Measurements from ENCODE around the gene ZNF865.

DNA sequence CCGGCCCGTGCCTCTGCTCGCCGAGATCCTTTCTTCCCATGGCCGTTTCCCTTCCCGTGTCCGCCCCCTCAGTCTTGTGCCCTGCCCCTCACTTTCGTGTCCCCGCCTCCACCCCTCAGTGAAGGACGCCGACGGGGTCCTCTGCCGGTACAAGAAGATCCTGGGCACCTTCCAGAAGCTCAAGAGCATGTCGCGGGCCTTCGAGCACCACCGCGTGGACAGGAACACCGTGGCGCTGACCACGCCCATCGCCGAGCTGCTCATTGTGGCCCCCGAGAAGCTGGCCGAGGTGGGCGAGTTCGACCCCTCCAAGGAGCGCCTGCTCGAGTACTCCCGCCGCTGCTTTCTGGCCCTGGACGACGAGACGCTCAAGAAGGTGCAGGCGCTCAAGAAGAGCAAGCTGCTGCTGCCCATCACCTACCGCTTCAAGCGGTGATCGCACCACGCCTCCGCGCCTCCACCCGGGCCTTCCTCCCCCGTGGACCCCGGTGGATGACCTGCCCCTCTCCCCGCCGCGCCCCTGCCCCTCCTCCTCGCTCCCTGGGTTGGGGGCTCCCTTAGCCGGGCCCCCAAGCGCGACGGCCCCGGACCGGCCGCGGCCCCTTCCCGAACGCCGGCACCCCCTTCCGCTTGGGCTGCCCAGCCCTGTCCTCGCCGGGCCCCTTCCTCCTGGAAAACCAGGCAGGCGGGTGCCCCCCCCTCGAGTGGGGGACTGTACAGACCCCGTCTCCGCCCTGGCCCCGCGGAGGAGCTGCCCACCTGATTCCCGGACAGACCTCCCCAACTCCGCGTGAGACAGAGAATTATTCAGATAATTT is 47.1 kb downstream of the ZNF865 start:
- TF ChIP-seq, protein P1, sequence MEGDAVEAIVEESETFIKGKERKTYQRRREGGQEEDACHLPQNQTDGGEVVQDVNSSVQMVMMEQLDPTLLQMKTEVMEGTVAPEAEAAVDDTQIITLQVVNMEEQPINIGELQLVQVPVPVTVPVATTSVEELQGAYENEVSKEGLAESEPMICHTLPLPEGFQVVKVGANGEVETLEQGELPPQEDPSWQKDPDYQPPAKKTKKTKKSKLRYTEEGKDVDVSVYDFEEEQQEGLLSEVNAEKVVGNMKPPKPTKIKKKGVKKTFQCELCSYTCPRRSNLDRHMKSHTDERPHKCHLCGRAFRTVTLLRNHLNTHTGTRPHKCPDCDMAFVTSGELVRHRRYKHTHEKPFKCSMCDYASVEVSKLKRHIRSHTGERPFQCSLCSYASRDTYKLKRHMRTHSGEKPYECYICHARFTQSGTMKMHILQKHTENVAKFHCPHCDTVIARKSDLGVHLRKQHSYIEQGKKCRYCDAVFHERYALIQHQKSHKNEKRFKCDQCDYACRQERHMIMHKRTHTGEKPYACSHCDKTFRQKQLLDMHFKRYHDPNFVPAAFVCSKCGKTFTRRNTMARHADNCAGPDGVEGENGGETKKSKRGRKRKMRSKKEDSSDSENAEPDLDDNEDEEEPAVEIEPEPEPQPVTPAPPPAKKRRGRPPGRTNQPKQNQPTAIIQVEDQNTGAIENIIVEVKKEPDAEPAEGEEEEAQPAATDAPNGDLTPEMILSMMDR (IDR thresholded peaks at IDR 0.05): no peak
- no peak for TF ChIP-seq POLR2AphosphoS5 (IDR thresholded peaks at IDR 0.05)
